Measurements from ENCODE around the gene ATP6V0A4.
"Not testable (repeated sequence)": the region's sequence is repeated elsewhere in the genome, so short reads cannot be mapped to it uniquely, and the experiment has no call there.

The ATP6V0A4 gene

GRCh38 chr7:138797715-138798320 is at the start of gene ATP6V0A4, which contains the start of gene TMEM213:
Gene ATP6V0A4 (minus strand): TSS chr7:138798196. CDS start chr7:138771247, 26,949 bp downstream.
Gene TMEM213 (plus strand): TSS chr7:138797994. CDS start chr7:138798105, 111 bp downstream.
- DNase-seq = no peak

- DNase-seq = no peak
Measured at GRCh38 chr7:138845711-138846110, 47.7 kb upstream of the ATP6V0A4 start.

GRCh38 chr7:138843632-138844580 is 45.9 kb upstream of the ATP6V0A4 start:
- no peak for DNase-seq

- no peak for DNase-seq
Measured at GRCh38 chr7:138842111-138842510, 44.1 kb upstream of the ATP6V0A4 start.

- DNase-seq = no peak
Measured at GRCh38 chr7:138838166-138838565, 40.2 kb upstream of the ATP6V0A4 start.

- no peak for DNase-seq
Measured at GRCh38 chr7:138837627-138838026, 39.6 kb upstream of the ATP6V0A4 start.

- DNase-seq = no peak
Measured at GRCh38 chr7:138835087-138835486, 37.1 kb upstream of the ATP6V0A4 start.

GRCh38 chr7:138834583-138834982 is 36.6 kb upstream of the ATP6V0A4 start:
- no peak for DNase-seq

- no peak for DNase-seq
Measured at GRCh38 chr7:138833596-138833995, 35.6 kb upstream of the ATP6V0A4 start.

- DNase-seq = no peak
Measured at GRCh38 chr7:138832966-138833365, 35.0 kb upstream of the ATP6V0A4 start.

GRCh38 chr7:138829335-138829734 is 31.3 kb upstream of the ATP6V0A4 start:
- no peak for DNase-seq

- no peak for DNase-seq
Measured at GRCh38 chr7:138828302-138828701, 30.3 kb upstream of the ATP6V0A4 start.

GRCh38 chr7:138825049-138825721 is 27.2 kb upstream of the ATP6V0A4 start:
- no peak for DNase-seq

- DNase-seq = no peak
Measured at GRCh38 chr7:138822867-138823535, 25.0 kb upstream of the ATP6V0A4 start.

GRCh38 chr7:138821912-138822311 is 23.9 kb upstream of the ATP6V0A4 start:
- no peak for DNase-seq

GRCh38 chr7:138819625-138820024 is 21.6 kb upstream of the ATP6V0A4 start:
- no peak for DNase-seq

- no peak for DNase-seq
Measured at GRCh38 chr7:138816650-138817049, 18.7 kb upstream of the ATP6V0A4 start.

- no peak for DNase-seq
Measured at GRCh38 chr7:138814816-138815332, 16.9 kb upstream of the ATP6V0A4 start.

GRCh38 chr7:138813945-138814344 is 15.9 kb upstream of the ATP6V0A4 start:
- no peak for DNase-seq

- DNase-seq = not testable (repeated sequence)
Measured at GRCh38 chr7:138811327-138811726, 13.3 kb upstream of the ATP6V0A4 start.

GRCh38 chr7:138809346-138809745 is 11.3 kb upstream of the ATP6V0A4 start:
- no peak for DNase-seq

- DNase-seq = no peak
Measured at GRCh38 chr7:138804618-138805017, 6.6 kb upstream of the ATP6V0A4 start.

- no peak for DNase-seq
Measured at GRCh38 chr7:138802706-138803105, 4.7 kb upstream of the ATP6V0A4 start.
